ENCODE data around the gene NES. TPM values are rescaled to one million over a fixed set of nuclear protein-coding genes. Genes with fewer than 3 reads are reported as not detected.

NES gene
- total RNA-seq, 4 donors from 2014 or later, result 16.6 to 37.4 (median 32.5) TPM

DNA sequence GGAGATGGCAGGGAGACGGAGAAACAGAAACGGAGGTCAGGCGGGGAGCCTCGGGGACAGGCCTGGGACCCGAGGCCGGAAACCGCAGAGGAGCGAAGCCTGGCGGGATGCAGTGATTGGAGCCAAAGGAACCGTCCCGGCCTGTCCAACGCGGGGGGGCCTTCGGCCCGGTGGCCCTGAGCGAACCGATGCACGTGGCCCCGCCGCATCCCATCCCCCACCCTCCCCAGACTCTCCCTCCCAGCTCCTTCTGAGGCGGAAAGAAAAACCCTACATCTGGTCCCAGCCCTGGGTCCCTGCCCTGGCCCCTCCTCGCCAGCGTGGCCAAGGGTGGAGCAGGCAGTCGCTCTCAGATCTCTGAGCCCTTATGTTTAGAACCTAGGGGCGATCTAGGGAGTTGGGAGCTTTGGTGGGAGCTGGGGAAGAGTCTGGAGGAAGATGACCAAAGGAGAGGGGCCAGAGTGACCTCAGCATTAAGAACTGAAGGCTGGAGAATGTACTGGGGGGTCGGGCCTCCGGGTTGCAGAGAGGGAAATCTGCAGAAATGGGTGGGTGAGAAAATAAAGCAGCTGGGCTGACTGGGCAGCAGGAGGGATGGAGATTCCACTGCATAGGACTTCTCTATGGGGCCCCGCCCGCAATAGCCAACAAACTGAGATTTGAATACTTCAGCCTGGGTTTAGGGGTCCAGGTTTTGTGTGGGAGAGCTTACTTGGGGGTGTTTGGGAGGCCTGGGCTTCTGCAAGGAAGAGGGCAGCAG, 29.6 kb upstream of the NES start:
- peaks cover 0 to 20% (median 0%) of the 10 kb centered on the region in 4 donors for H3K27me3 ChIP-seq
- TF ChIP-seq POLR2AphosphoS5 (IDR thresholded peaks at IDR 0.05), result peak in 1 of 2 donors; percentile 24
- TF ChIP-seq EP300 (IDR thresholded peaks at IDR 0.05), result no peak
- TF ChIP-seq POLR2A (IDR thresholded peaks at IDR 0.05; ENCODE audit: low read depth), result no peak
- TF ChIP-seq, protein P1, sequence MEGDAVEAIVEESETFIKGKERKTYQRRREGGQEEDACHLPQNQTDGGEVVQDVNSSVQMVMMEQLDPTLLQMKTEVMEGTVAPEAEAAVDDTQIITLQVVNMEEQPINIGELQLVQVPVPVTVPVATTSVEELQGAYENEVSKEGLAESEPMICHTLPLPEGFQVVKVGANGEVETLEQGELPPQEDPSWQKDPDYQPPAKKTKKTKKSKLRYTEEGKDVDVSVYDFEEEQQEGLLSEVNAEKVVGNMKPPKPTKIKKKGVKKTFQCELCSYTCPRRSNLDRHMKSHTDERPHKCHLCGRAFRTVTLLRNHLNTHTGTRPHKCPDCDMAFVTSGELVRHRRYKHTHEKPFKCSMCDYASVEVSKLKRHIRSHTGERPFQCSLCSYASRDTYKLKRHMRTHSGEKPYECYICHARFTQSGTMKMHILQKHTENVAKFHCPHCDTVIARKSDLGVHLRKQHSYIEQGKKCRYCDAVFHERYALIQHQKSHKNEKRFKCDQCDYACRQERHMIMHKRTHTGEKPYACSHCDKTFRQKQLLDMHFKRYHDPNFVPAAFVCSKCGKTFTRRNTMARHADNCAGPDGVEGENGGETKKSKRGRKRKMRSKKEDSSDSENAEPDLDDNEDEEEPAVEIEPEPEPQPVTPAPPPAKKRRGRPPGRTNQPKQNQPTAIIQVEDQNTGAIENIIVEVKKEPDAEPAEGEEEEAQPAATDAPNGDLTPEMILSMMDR (IDR thresholded peaks at IDR 0.05), result no peak
- no peaks in the 10 kb centered on the region for H3K9me3 ChIP-seq
- H3K4me3 ChIP-seq, result peak overlapping the region; percentile 56 to 60 (median 57)
- intact Hi-C loops (cut with DNase I), result loop anchor here (2.0 kb wide), 1 partner anchor 16 kb away; no protein-coding TSS in a partner anchor
- no peak for DNase-seq (ENCODE audit: extremely low spot score)
- peak overlapping the region; percentile 76 to 88 (median 88) for H3K27ac ChIP-seq (replicated peaks in 1 of 4)
- WGBS, result 9% methylated on average over 27 of the region's 29 CpGs
- peaks cover 39 to 84% (median 76%) of the 10 kb centered on the region in 4 donors for H3K4me1 ChIP-seq
- H3K36me3 ChIP-seq, result no peaks in the 10 kb centered on the region

DNA sequence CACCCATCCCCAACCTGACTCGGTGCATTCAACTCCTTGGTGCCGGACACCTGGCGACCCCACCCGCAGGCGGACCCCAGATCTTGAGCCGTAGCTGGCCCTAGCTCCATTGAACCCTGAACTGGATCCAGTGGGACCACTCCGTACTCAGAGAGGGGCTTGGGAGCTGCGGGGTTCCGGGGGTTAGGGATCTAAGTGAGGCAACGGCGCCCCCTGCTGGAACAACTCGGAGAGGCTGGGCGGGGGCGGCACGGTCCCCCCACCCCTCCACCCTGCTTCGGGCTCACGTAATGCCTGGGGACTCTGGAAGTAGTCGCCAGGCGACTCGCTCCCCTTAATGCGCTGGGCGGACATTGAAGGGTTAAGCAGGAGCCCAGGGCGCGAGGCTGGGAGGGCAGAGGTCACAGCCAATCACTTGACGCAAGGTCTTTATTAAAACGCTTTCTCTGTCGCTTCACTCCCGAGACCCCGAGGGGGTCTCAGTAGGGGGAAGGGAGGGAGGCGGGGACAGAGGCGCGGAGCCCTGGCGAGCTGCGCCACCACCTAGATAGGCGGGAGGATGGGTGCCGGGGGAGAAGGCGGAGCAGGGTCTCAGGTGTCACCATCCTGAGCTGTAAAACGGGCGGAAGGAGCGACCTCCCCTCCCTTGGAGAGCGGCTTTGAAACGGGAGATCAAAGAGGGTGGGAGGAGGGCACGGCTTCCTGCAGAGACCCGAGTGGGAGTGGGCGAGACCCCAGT, 28.9 kb upstream of the NES start:
- Histone ChIP-seq H3K4me3 (peak overlapping the region; percentile 56 to 60 (median 57)), H3K36me3 (no peaks in the 10 kb centered on the region), H3K27ac (replicated peaks in 1 of 4) (peak overlapping the region; percentile 76 to 88 (median 88)), H3K4me1 (peaks cover 39 to 78% (median 72%) of the 10 kb centered on the region in 4 donors), H3K27me3 (peaks cover 0 to 27% (median 0%) of the 10 kb centered on the region in 4 donors), H3K9me3 (no peaks in the 10 kb centered on the region)
- 16% methylated on average over 30 of the region's 45 CpGs for WGBS
- TF ChIP-seq POLR2A (IDR thresholded peaks at IDR 0.05; ENCODE audit: low read depth) (no peak), POLR2AphosphoS5 (IDR thresholded peaks at IDR 0.05) (peak; percentile 7 to 8)
- TF ChIP-seq, protein P1 (IDR thresholded peaks at IDR 0.05), result peak; percentile 73 to 85 (median 74)
- intact Hi-C loops (cut with DNase I), result loop anchor here (2.0 kb wide), 1 partner anchor 15 kb away; no protein-coding TSS in a partner anchor
- peak; percentile 94 for DNase-seq (ENCODE audit: extremely low spot score)

DNA sequence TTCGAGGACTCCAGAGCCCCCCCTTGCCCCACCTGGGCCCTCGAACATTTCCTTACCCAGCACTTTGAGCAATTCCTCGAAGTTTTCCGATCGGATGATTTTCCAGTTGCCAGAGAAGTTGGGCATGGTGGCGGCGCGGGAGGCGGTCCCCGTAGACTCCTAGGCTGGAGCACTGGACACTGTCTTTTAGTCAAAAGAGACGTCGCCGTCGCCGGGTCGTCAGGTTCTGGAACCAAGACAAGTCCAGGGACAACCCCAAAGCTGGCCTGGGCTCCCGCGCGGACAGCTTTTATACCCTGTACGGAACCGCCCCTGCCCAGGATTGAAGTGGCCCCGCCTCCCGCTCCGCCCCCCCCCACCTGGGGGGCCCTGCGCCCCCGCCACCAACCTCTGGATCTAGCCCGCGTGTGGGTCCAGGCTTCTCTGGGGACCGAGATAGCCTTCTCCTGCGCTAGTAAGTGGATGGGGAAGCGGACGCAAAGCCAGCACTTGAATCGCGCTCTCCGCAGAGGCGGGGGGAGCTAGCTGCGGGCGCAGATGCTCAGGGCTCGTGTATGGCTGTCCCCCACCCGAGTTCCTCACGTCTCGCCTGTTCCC, 28.2 kb upstream of the NES start, which contains the start of gene CRABP2:
Gene CRABP2, minus strand, starts transcription at position 263 of the 597 bp plus-strand sequence. Its CDS starts 137 bp downstream, at position 126.
- peak within 1 kb of the TSS; percentile 56 to 60 (median 57) for H3K4me3 ChIP-seq
- intact Hi-C loops (cut with DNase I), result no loop called here
- H3K27me3 ChIP-seq, result peaks cover 0 to 34% (median 0%) of the 10 kb centered on the region in 4 donors
- DNase-seq (ENCODE audit: extremely low spot score), result no peak
- 10% methylated on average over 6 of the region's 42 CpGs for WGBS
- TF ChIP-seq, protein P1 (IDR thresholded peaks at IDR 0.05), result no peak
- TF ChIP-seq POLR2AphosphoS5 (IDR thresholded peaks at IDR 0.05) (no peak), EP300 (IDR thresholded peaks at IDR 0.05) (no peak), POLR2A (IDR thresholded peaks at IDR 0.05; ENCODE audit: low read depth) (no peak)
- peaks cover 39 to 72% (median 67%) of the 10 kb centered on the region in 4 donors for H3K4me1 ChIP-seq
- H3K27ac ChIP-seq (replicated peaks in 1 of 4), result peak within 1 kb of the TSS; percentile 76 to 88 (median 88)
- H3K36me3 ChIP-seq, result peaks cover 0 to 3% (median 0%) of the 10 kb centered on the region in 4 donors
- H3K9me3 ChIP-seq, result no peaks in the 10 kb centered on the region

DNA sequence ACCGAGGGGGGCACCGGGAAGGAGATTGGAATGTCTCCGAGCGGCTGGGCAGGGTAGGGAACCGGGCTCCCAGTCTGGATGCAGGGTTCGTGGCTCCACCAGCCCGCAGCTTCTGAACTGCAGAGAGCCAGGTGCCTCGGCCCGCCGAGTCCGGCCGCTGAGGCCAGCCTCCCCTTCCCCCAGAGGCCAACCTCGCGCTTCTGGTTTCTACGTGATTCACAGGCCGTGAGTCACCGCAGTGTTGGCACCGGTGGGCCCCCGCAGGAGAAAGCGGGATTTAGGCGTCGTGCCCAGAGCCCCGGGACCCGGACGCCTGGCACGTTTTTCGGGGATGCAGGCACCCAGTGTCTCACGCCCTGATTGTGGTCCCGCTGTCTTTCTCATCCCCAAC, 27.7 kb upstream of the NES start:
- DNase-seq (ENCODE audit: extremely low spot score), result no peak
- intact Hi-C loops (cut with DNase I), result no loop called here
- Histone ChIP-seq H3K36me3 (peaks cover 0 to 8% (median 0%) of the 10 kb centered on the region in 4 donors), H3K27ac (replicated peaks in 1 of 4) (peak overlapping the region; percentile 76 to 88 (median 88)), H3K27me3 (peaks cover 0 to 34% (median 0%) of the 10 kb centered on the region in 4 donors), H3K4me3 (peak overlapping the region; percentile 56 to 60 (median 57)), H3K4me1 (peaks cover 35 to 67% (median 62%) of the 10 kb centered on the region in 4 donors), H3K9me3 (no peaks in the 10 kb centered on the region)
- TF ChIP-seq, protein P1 (IDR thresholded peaks at IDR 0.05), result no peak
- peak; percentile 44 to 50 for TF ChIP-seq POLR2AphosphoS5 (IDR thresholded peaks at IDR 0.05)
- WGBS, result 3% methylated on average over 5 of the region's 29 CpGs

Measured in esophagus muscularis mucosa (tissue), 4 donors.